Measurements from ENCODE around the gene MIF.
"Not testable (repeated sequence)": the region's sequence is repeated elsewhere in the genome, so short reads cannot be mapped to it uniquely, and the experiment has no call there.

MIF gene

DNA sequence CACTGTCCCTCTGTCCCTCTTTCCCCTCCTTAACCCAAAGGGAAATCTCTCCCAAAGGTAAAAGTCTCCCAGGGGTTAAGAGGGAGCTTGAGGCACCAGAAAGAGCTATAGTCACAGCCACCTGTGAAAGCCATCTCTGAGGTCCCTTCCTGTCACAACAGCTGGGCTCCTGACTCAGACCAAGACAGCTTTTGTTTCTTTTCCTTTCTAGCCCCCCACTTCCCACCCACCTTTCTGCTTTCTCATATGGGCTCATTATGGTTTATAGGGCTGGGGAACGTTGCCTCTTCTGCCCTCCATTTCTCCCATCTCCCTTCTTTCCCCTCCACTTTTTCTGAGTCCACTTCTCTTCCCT lies 19.1 kb downstream of the MIF start:
- DNase-seq: no peak
- no peak for TF ChIP-seq CTCF (IDR thresholded peaks at IDR 0.05)
- H3K4me1 ChIP-seq: peaks cover 0 to 7% (median 3%) of the 10 kb centered on the region in 4 donors
- H3K4me3 ChIP-seq: peak overlapping the region; percentile 52 to 57
- no peaks in the 10 kb centered on the region for H3K27me3 ChIP-seq
- H3K27ac ChIP-seq: peak overlapping the region; percentile 76 to 82
- no peaks in the 10 kb centered on the region for H3K36me3 ChIP-seq
- intact Hi-C loops (cut with DNase I; ENCODE audit: low total_unique reads): no loop called here
- H3K9me3 ChIP-seq: no peaks in the 10 kb centered on the region

GRCh38 chr22:23913661-23914353 lies 19.6 kb downstream of the MIF start:
- H3K36me3 ChIP-seq: no peaks in the 10 kb centered on the region
- peak overlapping the region; percentile 76 to 82 for H3K27ac ChIP-seq
- H3K4me3 ChIP-seq: peak overlapping the region; percentile 52 to 57
- no peak for TF ChIP-seq CTCF (IDR thresholded peaks at IDR 0.05)
- peaks cover 0 to 7% (median 3%) of the 10 kb centered on the region in 4 donors for H3K4me1 ChIP-seq
- H3K9me3 ChIP-seq: no peaks in the 10 kb centered on the region
- intact Hi-C loops (cut with DNase I; ENCODE audit: low total_unique reads): no loop called here
- DNase-seq: peak; percentile 100
- no peaks in the 10 kb centered on the region for H3K27me3 ChIP-seq

GRCh38 chr22:23915290-23915689 lies 21.1 kb downstream of the MIF start:
- peak in 1 of 2 donors; percentile 10 for DNase-seq
- no peak overlapping the region for H3K27ac ChIP-seq
- H3K36me3 ChIP-seq: peaks cover 0 to 7% (median 6%) of the 10 kb centered on the region in 3 donors
- H3K9me3 ChIP-seq: no peaks in the 10 kb centered on the region
- H3K4me1 ChIP-seq: peaks cover 0 to 7% (median 3%) of the 10 kb centered on the region in 4 donors
- H3K27me3 ChIP-seq: no peaks in the 10 kb centered on the region
- intact Hi-C loops (cut with DNase I; ENCODE audit: low total_unique reads): no loop called here
- H3K4me3 ChIP-seq: no peak overlapping the region
- TF ChIP-seq CTCF (IDR thresholded peaks at IDR 0.05): no peak

- H3K4me1 ChIP-seq; DNase-seq; H3K4me3 ChIP-seq; H3K9me3 ChIP-seq; intact Hi-C loops (cut with DNase I; ENCODE audit: low total_unique reads); H3K27me3 ChIP-seq: not testable (repeated sequence)
- peaks cover 17 to 33% (median 21%) of the 10 kb centered on the region in 3 donors for H3K36me3 ChIP-seq
- peak overlapping the region in 1 of 2 donors; percentile 2 for H3K27ac ChIP-seq
Measured at GRCh38 chr22:23920267-23920611, 26.1 kb downstream of the MIF start.

GRCh38 chr22:23921586-23922201 lies 27.5 kb downstream of the MIF start:
- H3K27ac ChIP-seq; H3K4me3 ChIP-seq; H3K27me3 ChIP-seq; intact Hi-C loops (cut with DNase I; ENCODE audit: low total_unique reads); H3K4me1 ChIP-seq; H3K9me3 ChIP-seq: not testable (repeated sequence)
- DNase-seq: peak in 1 of 2 donors; percentile 44
- H3K36me3 ChIP-seq: peaks cover 25 to 43% (median 33%) of the 10 kb centered on the region in 3 donors

GRCh38 chr22:23922921-23923320 lies 28.7 kb downstream of the MIF start:
- H3K4me3 ChIP-seq: no peak overlapping the region
- H3K27me3 ChIP-seq: no peaks in the 10 kb centered on the region
- peaks cover 25 to 43% (median 33%) of the 10 kb centered on the region in 3 donors for H3K36me3 ChIP-seq
- H3K27ac ChIP-seq: no peak overlapping the region
- DNase-seq: no peak
- TF ChIP-seq CTCF (IDR thresholded peaks at IDR 0.05): no peak
- no peaks in the 10 kb centered on the region for H3K9me3 ChIP-seq
- H3K4me1 ChIP-seq: peaks cover 0 to 6% (median 0%) of the 10 kb centered on the region in 4 donors
- intact Hi-C loops (cut with DNase I; ENCODE audit: low total_unique reads): no loop called here
